Measurements from ENCODE around the gene TREML4.

- TF ChIP-seq CTCF (conservative IDR thresholded peaks at IDR 0.05; ENCODE audit: low read length) (no peak), EZH2phosphoT487 (IDR thresholded peaks at IDR 0.05; ENCODE audit: borderline replicate concordance) (no peak)
Measured at GRCh38 chr6:41262401-41262800, 34.3 kb downstream of the TREML4 start.
